IMR-90 (cell line): ENCODE measurements around the gene SPECC1L. TPM values are rescaled to one million over a fixed set of nuclear protein-coding genes. Genes with fewer than 3 reads are reported as not detected.

Experiments
- ATAC-seq: fragments of 200-7000 bp; cut with Tn5 transposase; 2 replicates; pipeline ENCODE4 v1.9.1; 2020; ENCODE audit warnings: low read depth, mild to moderate bottlenecking, moderate library complexity
- Bru-seq: library from RNA; stranded (reverse); fragments of 400-500 nt; gene quantifications from one replicate; lab custom pipeline; 2021; lab: Mats Ljungman, UMichigan
- BruChase-seq, 2 experiments: library from RNA; stranded (reverse); fragments of 400-500 nt; gene quantifications; one replicate each; lab custom pipeline; 2021; lab: Mats Ljungman, UMichigan
- BruUV-seq: library from RNA; stranded (reverse); fragments of 400-500 nt; replicated peaks from 2 replicates; lab custom pipeline; 2021; lab: Mats Ljungman, UMichigan
- CTCF ChIA-PET: fragments of 300-600 bp; formaldehyde crosslinking; extraction: SDS; loops from one replicate; lab custom pipeline; 2021; ENCODE audit warnings: antibody characterized with exemption; lab: Yijun Ruan, JAX
- POLR2A ChIA-PET: fragments of 300-600 bp; sonication (Branson Sonifier 250); formaldehyde crosslinking; loops from one replicate; lab custom pipeline; 2022; ENCODE audit warnings: antibody characterized with exemption; ENCODE audit not compliant: unreplicated experiment; lab: Charles Lee
- DNase-seq: peaks from one replicate; pipeline ENCODE4 v3.0.0; 2013
- H2AFZ ChIP-seq: replicated peaks from 2 replicates; pipeline ENCODE3; 2013; ENCODE audit warnings: low read length, mild to moderate bottlenecking; ENCODE audit not compliant: poor library complexity
- H2AK5ac ChIP-seq: 2 replicates; pipeline ENCODE4 v1.6.1; 2013; ENCODE audit warnings: low read depth, low read length, inconsistent platforms
- H2AK9ac ChIP-seq: replicated peaks from 2 replicates; pipeline ENCODE3; 2013; ENCODE audit warnings: mild to moderate bottlenecking, low read depth, low read length, moderate library complexity; ENCODE audit not compliant: poor library complexity
- H2BK120ac ChIP-seq: 2 replicates; pipeline ENCODE4 v1.6.1; 2013; ENCODE audit warnings: low read depth, low read length, inconsistent platforms
- H2BK15ac ChIP-seq: 3 replicates; pipeline ENCODE4 v1.6.1; 2013; ENCODE audit warnings: low read depth, low read length, inconsistent platforms
- H2BK20ac ChIP-seq: 2 replicates; pipeline ENCODE4 v1.6.1; 2013; ENCODE audit warnings: low read depth, mild to moderate bottlenecking, inconsistent platforms, low read length, moderate library complexity
- H2BK5ac ChIP-seq: 2 replicates; pipeline ENCODE4 v1.6.1; 2013; ENCODE audit warnings: mild to moderate bottlenecking, low read depth, low read length, inconsistent platforms; ENCODE audit not compliant: poor library complexity, severe bottlenecking
- H3K14ac ChIP-seq: replicated peaks from 2 replicates; pipeline ENCODE4 v1.6.1; 2013; ENCODE audit warnings: low read depth, low read length, inconsistent platforms
- H3K18ac ChIP-seq: 2 replicates; pipeline ENCODE4 v1.6.1; 2013; ENCODE audit warnings: low read depth, low read length, control low read depth
- H3K23ac ChIP-seq: 2 replicates; pipeline ENCODE4 v1.6.1; 2013; ENCODE audit warnings: low read depth, low read length, inconsistent platforms
- H3K27ac ChIP-seq: 2 replicates; pipeline ENCODE4 v1.5.1; 2013; ENCODE audit warnings: mild to moderate bottlenecking, control low read depth, low read length; ENCODE audit not compliant: insufficient read depth
- H3K27me3 ChIP-seq: 2 replicates; pipeline ENCODE4 v1.6.1; 2013; ENCODE audit warnings: low read length; ENCODE audit not compliant: control insufficient read depth, insufficient read depth
- H3K36me3 ChIP-seq: 2 replicates; pipeline ENCODE4 v1.6.1; 2013; ENCODE audit warnings: low read length, mixed read lengths; ENCODE audit not compliant: control insufficient read depth, insufficient read depth
- H3K4ac ChIP-seq: 2 replicates; pipeline ENCODE4 v1.6.1; 2013; ENCODE audit warnings: low read depth, low read length, inconsistent platforms
- H3K4me1 ChIP-seq: 2 replicates; pipeline ENCODE4 v1.6.1; 2013; ENCODE audit warnings: low read length, mixed read lengths; ENCODE audit not compliant: control insufficient read depth, insufficient read depth
- H3K4me2 ChIP-seq: 2 replicates; pipeline ENCODE4 v1.6.1; 2013; ENCODE audit warnings: low read depth, mild to moderate bottlenecking, control low read depth, low read length, moderate library complexity
- H3K4me3 ChIP-seq: 2 replicates; pipeline ENCODE4 v1.5.1; 2013; ENCODE audit warnings: low read depth, mild to moderate bottlenecking, control low read depth, low read length, moderate library complexity; ENCODE audit not compliant: insufficient read depth
- H3K56ac ChIP-seq: 2 replicates; pipeline ENCODE4 v1.6.1; 2013; ENCODE audit warnings: low read length, inconsistent platforms; ENCODE audit not compliant: insufficient read depth; ENCODE audit errors: extremely low read depth
- H3K79me1 ChIP-seq, 2 experiments: 2 replicates each; pipeline ENCODE4 v1.6.1; 2013; ENCODE audit warnings: low read length in 2 of 2, inconsistent platforms in 1 of 2, low read depth in 1 of 2
- H3K9ac ChIP-seq: 2 replicates; pipeline ENCODE4 v1.6.1; 2013; ENCODE audit warnings: low read depth, low read length, control low read depth
- H3K9me1 ChIP-seq: 2 replicates; pipeline ENCODE4 v1.6.1; 2013; ENCODE audit warnings: low read length, inconsistent platforms; ENCODE audit not compliant: insufficient read depth
- H3K9me3 ChIP-seq: 2 replicates; pipeline ENCODE4 v1.6.1; 2013; ENCODE audit warnings: low read length; ENCODE audit not compliant: control insufficient read depth, insufficient read depth
- H4K20me1 ChIP-seq: 2 replicates; pipeline ENCODE4 v1.6.1; 2013; ENCODE audit warnings: low read length, inconsistent platforms; ENCODE audit not compliant: insufficient read depth
- H4K5ac ChIP-seq: 2 replicates; pipeline ENCODE4 v1.6.1; 2013; ENCODE audit warnings: mild to moderate bottlenecking, low read depth, low read length, control low read depth
- H4K8ac ChIP-seq, 2 experiments: 2 replicates each; pipeline ENCODE4 v1.6.1; 2013; ENCODE audit warnings: low read depth in 2 of 2, low read length in 2 of 2, control low read depth in 1 of 2, inconsistent platforms in 1 of 2
- H4K91ac ChIP-seq: 2 replicates; pipeline ENCODE4 v1.6.1; 2013; ENCODE audit warnings: low read depth, low read length, inconsistent platforms; ENCODE audit not compliant: insufficient read depth
- BHLHE40 ChIP-seq: fragments of 150-350 bp; IDR thresholded peaks from 2 replicates; pipeline ENCODE4 v1.6.1; 2016; ENCODE audit warnings: mild to moderate bottlenecking, low read depth, low read length
- CTCF ChIP-seq: conservative IDR thresholded peaks from 2 replicates; pipeline ENCODE4 v1.5.1; 2012; ENCODE audit warnings: mild to moderate bottlenecking, low read depth, low read length, improper control_type of control experiment
- ELK1 ChIP-seq: fragments of 150-350 bp; IDR thresholded peaks from 2 replicates; pipeline ENCODE4 v1.6.1; 2016; ENCODE audit warnings: low read depth, mild to moderate bottlenecking, low read length, moderate library complexity, borderline replicate concordance
- MAZ ChIP-seq: IDR thresholded peaks from 2 replicates; pipeline ENCODE4 v1.6.1; 2012; ENCODE audit warnings: low read depth, mild to moderate bottlenecking, low read length, improper control_type of control experiment, moderate library complexity, borderline replicate concordance
- MXI1 ChIP-seq: IDR thresholded peaks from 2 replicates; pipeline ENCODE4 v1.6.1; 2012; ENCODE audit warnings: low read depth, mild to moderate bottlenecking, low read length, moderate library complexity, borderline replicate concordance
- POLR2A ChIP-seq: IDR thresholded peaks from 2 replicates; pipeline ENCODE4 v1.6.1; 2012; ENCODE audit warnings: mild to moderate bottlenecking, low read depth, low read length
- RAD21 ChIP-seq: IDR thresholded peaks from 2 replicates; pipeline ENCODE4 v1.6.1; 2012; ENCODE audit warnings: low read length, improper control_type of control experiment
- WGBS, 2 experiments: methylation state at CpG; one replicate each; pipeline versions ENCODE4 v1.1.5 to v1.1.7; 2013; ENCODE audit warnings: missing lambda C conversion rate in 2 of 2; ENCODE audit not compliant: insufficient read length in 1 of 2; ENCODE audit errors: extremely low coverage in 2 of 2; 5-methylcytosine and 5-hydroxymethylcytosine counted together
- dilution Hi-C: fragments of 300-500 bp; cut with HindIII; formaldehyde crosslinking; loops from one replicate; pipeline ENCODE4 v1.14.3; 2018; ENCODE audit warnings: low sequenced_read_pairs; ENCODE audit not compliant: unreplicated experiment
- in situ Hi-C: fragments of 300-500 bp; cut with MboI; formaldehyde crosslinking; loops from 3 replicates; pipeline ENCODE4 v1.14.3; 2019; ENCODE audit warnings: low sequenced_read_pairs, inconsistent platforms, mixed read lengths
- intact Hi-C: fragments of 100-400 bp; cut with micrococcal nuclease; formaldehyde crosslinking; loops from 2 replicates; pipeline ENCODE4 v1.10.0; 2022
- long read RNA-seq: library from polyadenylated mRNA; unstranded; transcript quantifications from one replicate; pipeline ENCODE4 v2.0.0, GENCODE V29; 2021; ENCODE audit not compliant: unreplicated experiment
- polyA plus RNA-seq, 3 experiments: library from polyadenylated mRNA; depleted of rRNA; stranded (reverse); fragments of >200 nt; gene quantifications; 2 replicates each; pipeline ENCODE4 v1.2.3, GENCODE V29; 2012; ENCODE audit warnings: low replicate concordance in 1 of 3
- total RNA-seq: library from RNA; depleted of rRNA; stranded (reverse); fragments of >200 nt; gene quantifications from 2 replicates; pipeline ENCODE4 v1.2.3, GENCODE V29; 2012; rRNA removed

The SPECC1L gene
- total RNA-seq (44.1 and 45.5 TPM in 2 replicates), polyA plus RNA-seq (2012; rRNA removed) (18.4 and 18.7 TPM in 2 replicates), Bru-seq, nascent RNA (percentile 82 among the genes with signal in this experiment), BruChase-seq, experiment 1, labeled RNA remaining after a 6-hour chase (percentile 96 among the genes with signal in this experiment), BruChase-seq, experiment 2, labeled RNA remaining after a 2-hour chase (percentile 98 among the genes with signal in this experiment)
- 9.4 and 10.4 TPM in 2 replicates for polyA plus RNA-seq (2012; cell fraction: cytosol; rRNA removed)
- 23.1 and 26.8 TPM in 2 replicates for polyA plus RNA-seq (2012; cell fraction: nucleus; rRNA removed; ENCODE audit: low replicate concordance)
- long read RNA-seq, full-length matches to known transcripts: 15 of 51 reads
- long read RNA-seq, partial matches to known transcripts: 26 of 51 reads
- long read RNA-seq, other reads (novel, unspliced or antisense): 10 of 51 reads

GRCh38 chr22:24270556-24271385 lies at the start of gene SPECC1L:
TSS of gene SPECC1L (plus strand) at chr22:24270831. CDS start at chr22:24302232, 31,401 bp downstream.
- CTCF ChIA-PET: no interaction called here
- BruUV-seq: no TSS peak
- DNase-seq: peak; percentile 91
- H3K9me1 ChIP-seq: peaks cover 3% of the 10 kb centered on the region; the same call in 1 of the 2 replicates
- peak within 1 kb of the TSS; percentile 88; the same call in 1 of the 3 replicates for H2BK15ac ChIP-seq
- POLR2A ChIA-PET: no interaction called here
- H3K23ac ChIP-seq: peak within 1 kb of the TSS; percentile 90
- peak within 1 kb of the TSS; percentile 97 for H3K4ac ChIP-seq
- H3K14ac ChIP-seq: peak within 1 kb of the TSS; percentile 98
- H2BK20ac ChIP-seq: peak within 1 kb of the TSS; percentile 38
- H3K27me3 ChIP-seq: no peaks in the 10 kb centered on the region
- TF ChIP-seq RAD21: peak; percentile 28; the same call in 1 of the 2 replicates
- peak; percentile 36 for TF ChIP-seq CTCF
- no peak for TF ChIP-seq ELK1
- TF ChIP-seq POLR2A: peak; percentile 80
- TF ChIP-seq MAZ: peak; percentile 83; the same call in 1 of the 2 replicates
- TF ChIP-seq MXI1: peak; percentile 39; the same call in 1 of the 2 replicates
- no peak for TF ChIP-seq BHLHE40
- H3K4me2 ChIP-seq: peak within 1 kb of the TSS; percentile 99
- peak within 1 kb of the TSS; percentile 98 for H3K27ac ChIP-seq
- peaks cover 25% of the 10 kb centered on the region for H4K20me1 ChIP-seq
- H3K4me1 ChIP-seq: peaks cover 4% of the 10 kb centered on the region
- H3K4me3 ChIP-seq: peak within 1 kb of the TSS; percentile 87
- peak within 1 kb of the TSS; percentile 91 for H2BK5ac ChIP-seq
- peak within 1 kb of the TSS; percentile 83 for H3K56ac ChIP-seq
- dilution Hi-C loops: no loop called here
- peak; percentile 96 for ATAC-seq
- peaks cover 5 to 26% of the 10 kb centered on the region in 2 experiments; a peak in 3 of 4 replicates for H3K79me1 ChIP-seq
- no peaks in the 10 kb centered on the region for H3K9me3 ChIP-seq
- H2AK9ac ChIP-seq: peak within 1 kb of the TSS; percentile 59
- peak within 1 kb of the TSS; percentile 99 for H4K5ac ChIP-seq
- peak within 1 kb of the TSS; percentile 91 to 97 for H4K8ac ChIP-seq
- peak within 1 kb of the TSS; percentile 97 for H2AFZ ChIP-seq
- H3K9ac ChIP-seq: peak within 1 kb of the TSS; percentile 96
- peak within 1 kb of the TSS; percentile 94 for H4K91ac ChIP-seq
- peak within 1 kb of the TSS; percentile 82 for H2BK120ac ChIP-seq
- peak within 1 kb of the TSS; percentile 97 for H3K18ac ChIP-seq
- peak within 1 kb of the TSS; percentile 94 for H2AK5ac ChIP-seq
- WGBS, 2 experiments: 1% methylated on average over 57 of the region's 89 CpGs; no CpG with 5 or more reads in 1 of the 2 experiments
- H3K36me3 ChIP-seq: no peaks in the 10 kb centered on the region
- intact Hi-C loops: no loop called here
- in situ Hi-C loops: no loop called here
